Testis (tissue), 2 donors: ENCODE measurements around the gene RNU6-9.

Experiments
- CTCF ChIP-seq, 3 experiments: fragments of 450-650 bp in 2 of 3; fragments of 200-600 bp in 1 of 3; sonication (generic) in 1 of 3; IDR thresholded peaks; one replicate each; pipeline ENCODE4 v1.5.1; 2016 to 2019; ENCODE audit warnings: antibody characterized with exemption in 3 of 3, mild to moderate bottlenecking in 2 of 3, moderate library complexity in 1 of 3
- POLR2A ChIP-seq: fragments of 450-650 bp; IDR thresholded peaks from one replicate; pipeline ENCODE4 v1.6.1; 2017; ENCODE audit warnings: antibody characterized with exemption, mild to moderate bottlenecking, moderate library complexity

DNA sequence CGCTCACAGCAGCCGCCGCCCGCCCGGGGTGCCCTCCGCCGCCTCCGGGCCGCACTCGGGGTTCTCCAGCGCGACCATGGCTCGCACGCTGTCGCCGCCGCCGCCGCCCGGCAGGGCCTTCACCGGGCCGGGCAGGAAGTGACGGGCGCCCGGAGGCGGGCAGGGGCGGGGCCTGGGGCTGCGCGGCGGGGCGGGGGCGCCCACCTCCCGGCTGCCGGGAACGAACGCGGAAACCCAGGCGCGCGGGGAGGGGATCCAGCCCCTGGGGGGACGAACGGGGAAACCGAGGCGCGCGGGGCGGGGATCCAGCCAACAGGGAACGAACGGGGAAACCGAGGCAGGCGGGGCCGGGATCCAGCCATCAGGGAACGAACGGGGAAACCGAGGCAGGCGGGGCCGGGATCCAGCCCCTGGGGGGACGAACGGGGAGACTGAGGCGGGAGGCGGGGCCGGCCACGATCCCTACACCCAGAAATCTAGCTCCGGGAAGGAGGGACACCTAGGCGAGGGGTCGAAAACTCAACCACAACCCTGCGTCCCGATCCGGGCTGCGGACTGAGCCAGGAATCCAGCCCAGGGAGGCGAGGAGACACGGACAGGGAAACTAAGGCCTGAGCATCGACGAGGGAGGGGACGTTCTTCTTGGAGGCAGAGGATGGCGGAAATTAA, 19.9 kb downstream of the RNU6-9 start, which contains the start of gene R3HDM4:
- TF ChIP-seq CTCF (IDR thresholded peaks at IDR 0.05), result no peak
- no peak for TF ChIP-seq POLR2A
